ENCODE measurements around the gene WNT2B.

GRCh38 chr1:112514901-112515300 is 6.1 kb downstream of the WNT2B start:
- TF ChIP-seq CTCF (IDR thresholded peaks at IDR 0.05) (no peak), POLR2A (IDR thresholded peaks at IDR 0.05) (no peak)
